H9 (cell line): ENCODE data around the gene ENPP6. TPM values are rescaled to one million over a fixed set of nuclear protein-coding genes. Genes with fewer than 3 reads are reported as not detected.

Experiments used
- DNase-seq: peaks from one replicate; pipeline ENCODE4 v3.0.0-alpha.2; 2017
- H2AFZ ChIP-seq: one replicate; pipeline ENCODE4 v1.6.1; 2013; ENCODE audit warnings: mild to moderate bottlenecking, low read length, control low read depth, moderate library complexity
- H2AK5ac ChIP-seq: 2 replicates; pipeline ENCODE4 v1.6.1; 2013; ENCODE audit warnings: low read length, control low read depth, mixed read lengths; ENCODE audit not compliant: insufficient read length
- H2BK120ac ChIP-seq: one replicate; pipeline ENCODE4 v1.6.1; 2013; ENCODE audit warnings: low read depth, mild to moderate bottlenecking, low read length, control low read depth, inconsistent platforms; ENCODE audit not compliant: poor library complexity, severe bottlenecking
- H2BK12ac ChIP-seq: 2 replicates; pipeline ENCODE4 v1.6.1; 2013; ENCODE audit warnings: low read length, control low read depth, mixed read lengths, low read depth; ENCODE audit not compliant: insufficient read length
- H2BK15ac ChIP-seq: 2 replicates; pipeline ENCODE4 v1.6.1; 2013; ENCODE audit warnings: low read depth, low read length, control low read depth
- H2BK20ac ChIP-seq: one replicate; pipeline ENCODE4 v1.6.1; 2013; ENCODE audit warnings: low read depth, mild to moderate bottlenecking, low read length, control low read depth, inconsistent platforms; ENCODE audit not compliant: poor library complexity, severe bottlenecking
- H2BK5ac ChIP-seq: 2 replicates; pipeline ENCODE4 v1.6.1; 2013; ENCODE audit warnings: low read length, control low read depth, mixed read lengths; ENCODE audit not compliant: insufficient read length
- H3K14ac ChIP-seq: 2 replicates; pipeline ENCODE4 v1.6.1; 2013; ENCODE audit warnings: low read length, control low read depth; ENCODE audit not compliant: insufficient read depth
- H3K18ac ChIP-seq: 2 replicates; pipeline ENCODE4 v1.6.1; 2013; ENCODE audit warnings: low read depth, mild to moderate bottlenecking, mixed read lengths, low read length, control low read depth; ENCODE audit not compliant: insufficient read length
- H3K23ac ChIP-seq: 2 replicates; pipeline ENCODE4 v1.6.1; 2013; ENCODE audit warnings: low read length, control low read depth, mixed read lengths, low read depth; ENCODE audit not compliant: insufficient read length
- H3K23me2 ChIP-seq: 2 replicates; pipeline ENCODE4 v1.6.1; 2013; ENCODE audit warnings: low read depth, mild to moderate bottlenecking, mixed read lengths, low read length, control low read depth; ENCODE audit not compliant: insufficient read length, poor library complexity, severe bottlenecking
- H3K27ac ChIP-seq: 2 replicates; pipeline ENCODE4 v1.5.1; 2013; ENCODE audit warnings: low read length, control low read depth, mixed read lengths, low read depth; ENCODE audit not compliant: insufficient read length
- H3K27me3 ChIP-seq: 2 replicates; pipeline ENCODE4 v1.6.1; 2013; ENCODE audit warnings: low read length, control low read depth, inconsistent platforms; ENCODE audit not compliant: insufficient read depth
- H3K4ac ChIP-seq: 2 replicates; pipeline ENCODE4 v1.6.1; 2013; ENCODE audit warnings: low read depth, mild to moderate bottlenecking, control low read depth, inconsistent platforms, low read length, moderate library complexity
- H3K4me1 ChIP-seq: 2 replicates; pipeline ENCODE4 v1.6.1; 2013; ENCODE audit warnings: low read length, control low read depth, inconsistent platforms; ENCODE audit not compliant: insufficient read depth
- H3K4me2 ChIP-seq: 2 replicates; pipeline ENCODE4 v1.6.1; 2013; ENCODE audit warnings: low read length, control low read depth, mixed read lengths; ENCODE audit not compliant: insufficient read length, insufficient read depth
- H3K56ac ChIP-seq: 2 replicates; pipeline ENCODE4 v1.6.1; 2013; ENCODE audit warnings: low read depth, mild to moderate bottlenecking, mixed read lengths, low read length, control low read depth; ENCODE audit not compliant: insufficient read length
- H3K79me1 ChIP-seq: 2 replicates; pipeline ENCODE4 v1.6.1; 2013; ENCODE audit warnings: low read depth, mild to moderate bottlenecking, moderate library complexity, low read length, control low read depth, inconsistent platforms; ENCODE audit not compliant: insufficient read depth, poor library complexity, severe bottlenecking
- H3K79me2 ChIP-seq: 2 replicates; pipeline ENCODE4 v1.6.1; 2013; ENCODE audit warnings: low read length, control low read depth, inconsistent platforms; ENCODE audit not compliant: insufficient read depth
- H3K9ac ChIP-seq: 2 replicates; pipeline ENCODE4 v1.6.1; 2013; ENCODE audit warnings: low read length, control low read depth, mixed read lengths; ENCODE audit not compliant: insufficient read length; ENCODE audit errors: extremely low read depth
- H3K9me3 ChIP-seq: one replicate; pipeline ENCODE4 v1.6.1; 2013; ENCODE audit warnings: low read depth, low read length, inconsistent platforms; ENCODE audit not compliant: control insufficient read depth
- H3T11ph ChIP-seq: one replicate; pipeline ENCODE4 v1.6.1; 2013; ENCODE audit warnings: mild to moderate bottlenecking, low read length, control low read depth, inconsistent platforms
- H4K20me1 ChIP-seq: one replicate; pipeline ENCODE4 v1.6.1; 2013; ENCODE audit not compliant: control insufficient read depth, insufficient read length, insufficient read depth
- H4K5ac ChIP-seq: 2 replicates; pipeline ENCODE4 v1.6.1; 2013; ENCODE audit warnings: low read depth, mild to moderate bottlenecking, mixed read lengths, low read length, control low read depth; ENCODE audit not compliant: insufficient read length
- H4K8ac ChIP-seq: replicated peaks from 2 replicates; pipeline ENCODE4 v1.6.1; 2013; ENCODE audit warnings: low read length, control low read depth, mixed read lengths, low read depth; ENCODE audit not compliant: insufficient read length
- H4K91ac ChIP-seq: 2 replicates; pipeline ENCODE4 v1.6.1; 2013; ENCODE audit warnings: low read depth, mild to moderate bottlenecking, moderate library complexity, mixed read lengths, low read length, control low read depth; ENCODE audit not compliant: insufficient read length
- H3K27ac Mint-ChIP-seq, 3 experiments: 2 replicates in 2 of 3; 3 replicates in 1 of 3; pipeline ENCODE4 v1.8.0; 2020 to 2021; ENCODE audit warnings: mixed read lengths in 3 of 3, mild to moderate bottlenecking in 1 of 3, moderate library complexity in 1 of 3
- H3K27me3 Mint-ChIP-seq: 2 replicates; pipeline ENCODE4 v1.8.0; 2021; ENCODE audit warnings: low read depth, mild to moderate bottlenecking, moderate library complexity, mixed read lengths
- H3K36me3 Mint-ChIP-seq, 3 experiments: 2 replicates in 2 of 3; 3 replicates in 1 of 3; pipeline ENCODE4 v1.8.0; 2020 to 2021; ENCODE audit warnings: low read depth in 3 of 3, mixed read lengths in 3 of 3; ENCODE audit not compliant: insufficient read depth in 1 of 3
- H3K4me1 Mint-ChIP-seq, 2 experiments: 2 replicates each; pipeline ENCODE4 v1.8.0; 2020; ENCODE audit warnings: mixed read lengths in 2 of 2
- H3K4me3 Mint-ChIP-seq, 2 experiments: 2 replicates in 1 of 2; 3 replicates in 1 of 2; pipeline ENCODE4 v1.8.0; 2020 to 2021; ENCODE audit warnings: mild to moderate bottlenecking in 2 of 2, mixed read lengths in 2 of 2, moderate library complexity in 1 of 2
- H3K9me3 Mint-ChIP-seq, 2 experiments: 2 replicates in 1 of 2; 3 replicates in 1 of 2; pipeline ENCODE4 v1.8.0; 2020; ENCODE audit warnings: mild to moderate bottlenecking in 2 of 2, mixed read lengths in 2 of 2, moderate library complexity in 1 of 2
- CTCF ChIP-seq: fragments of 200-600 bp; sonication (generic); conservative IDR thresholded peaks from 3 replicates; pipeline ENCODE4 v1.8.0; 2021; ENCODE audit warnings: antibody characterized with exemption, mild to moderate bottlenecking
- WGBS: extraction: QIAGEN DNeasy Blood & Tissue Kit; methylation state at CpG from one replicate; pipeline ENCODE4 v1.1.7; 2013; ENCODE audit warnings: missing lambda C conversion rate, low lambda C conversion rate, mixed read lengths; ENCODE audit not compliant: insufficient read length; ENCODE audit errors: extremely low coverage; 5-methylcytosine and 5-hydroxymethylcytosine counted together
- total RNA-seq: library from RNA; stranded (reverse); gene quantifications from 2 replicates; pipeline ENCODE4 v1.2.1, GENCODE V29; 2021

ENPP6 gene
- total RNA-seq, 1 experiment from 2014 or later: not detected

GRCh38 chr4:184261246-184261645 lies 43.6 kb upstream of the ENPP6 start:
- no peak overlapping the region for H3K27ac Mint-ChIP-seq
- H3K4me3 Mint-ChIP-seq: no peak overlapping the region
- Histone ChIP-seq H3K14ac (no peak overlapping the region), H4K20me1 (no peaks in the 10 kb centered on the region), H2BK20ac (no peak overlapping the region), H4K8ac (no peak overlapping the region), H2BK5ac (no peak overlapping the region), H3K9ac (no peak overlapping the region), H3K4ac (no peak overlapping the region), H3K4me2 (no peak overlapping the region), H3K27ac (no peak overlapping the region), H3K79me1 (no peaks in the 10 kb centered on the region), H3K56ac (no peak overlapping the region), H2AK5ac (no peak overlapping the region), H3K79me2 (no peaks in the 10 kb centered on the region), H2AFZ (no peak overlapping the region), H4K5ac (no peak overlapping the region), H3K4me1 (no peaks in the 10 kb centered on the region), H2BK15ac (no peak overlapping the region), H4K91ac (no peak overlapping the region), H2BK12ac (no peak overlapping the region), H3K18ac (no peak overlapping the region), H3K23me2 (no peaks in the 10 kb centered on the region), H3K9me3 (no peaks in the 10 kb centered on the region), H3K23ac (no peak overlapping the region), H3T11ph (no peak overlapping the region), H3K27me3 (no peaks in the 10 kb centered on the region), H2BK120ac (no peak overlapping the region)
- no CpG with 5 or more reads among the region's 5 CpGs for WGBS
- no peaks in the 10 kb centered on the region; the same call in none of the 2 replicates for H3K27me3 Mint-ChIP-seq
- no peak for TF ChIP-seq CTCF
- no peak for DNase-seq
- H3K9me3 Mint-ChIP-seq: no peaks in the 10 kb centered on the region
- peaks cover 12% of the 10 kb centered on the region in 2 experiments; a peak in 3 of 4 replicates for H3K4me1 Mint-ChIP-seq
- no peaks in the 10 kb centered on the region for H3K36me3 Mint-ChIP-seq
